Right lung (tissue), 5 donors: ENCODE results near the gene ATAD3B. TPM values are rescaled to one million over a fixed set of nuclear protein-coding genes. Genes with fewer than 3 reads are reported as not detected.

Source experiments
- polyA plus RNA-seq, 5 donors: library from polyadenylated mRNA; unstranded; fragments of 120-200 nt; gene quantifications; one replicate each; pipeline versions ENCODE4 v1.2.1 to v1.2.3, GENCODE V29; 2013; ENCODE audit warnings: inconsistent platforms in 1 of 5, low replicate concordance in 1 of 5; ENCODE audit not compliant: insufficient read length in 5 of 5, insufficient read depth in 1 of 5

The ATAD3B gene
- polyA plus RNA-seq, 5 donors = 13.1 to 23.5 (median 14.8) TPM

Other genes with a start within 250 kb of the ATAD3B start
- 100 to 1,000 TPM in 2 of 5 donors, 10 to 100 TPM in 3; 75.3 to 125 (median 89.3) TPM for gene SDF4, start 239.8 kb upstream of the ATAD3B start, polyA plus RNA-seq
- gene B3GALT6, start 239.5 kb upstream of the ATAD3B start, polyA plus RNA-seq = 10 to 100 TPM; 13.1 to 25.0 (median 14.8) TPM
- gene C1QTNF12, start 225.0 kb upstream of the ATAD3B start, polyA plus RNA-seq = 1 to 10 TPM in 1 of 5 donors, under 1 TPM in 4; 0.41 to 1.7 (median 0.58) TPM
- gene UBE2J2, start 197.9 kb upstream of the ATAD3B start, polyA plus RNA-seq = 10 to 100 TPM; 40.4 to 69.2 (median 49.8) TPM
- 10 to 100 TPM in 1 of 5 donors, 1 to 10 TPM in 4; 3.7 to 11.2 (median 8.6) TPM for gene SCNN1D, start 191.3 kb upstream of the ATAD3B start, polyA plus RNA-seq
- 10 to 100 TPM; 26.3 to 61.2 (median 38.8) TPM for gene ACAP3, start 163.8 kb upstream of the ATAD3B start, polyA plus RNA-seq
- gene PUSL1, start 163.2 kb upstream of the ATAD3B start, polyA plus RNA-seq = 10 to 100 TPM in 1 of 5 donors, 1 to 10 TPM in 4; 4.6 to 12.3 (median 6.4) TPM
- 100 to 1,000 TPM; 102 to 144 (median 126) TPM for gene INTS11, start 147.1 kb upstream of the ATAD3B start, polyA plus RNA-seq
- 10 to 100 TPM in 4 of 5 donors, 1 to 10 TPM in 1; 9.4 to 22.0 (median 12.4) TPM for gene CPTP, start 147.0 kb upstream of the ATAD3B start, polyA plus RNA-seq
- gene TAS1R3, start 140.5 kb upstream of the ATAD3B start, polyA plus RNA-seq = under 1 TPM; 0.24 to 0.88 (median 0.49) TPM
- gene DVL1, start 122.3 kb upstream of the ATAD3B start, polyA plus RNA-seq = 10 to 100 TPM; 19.5 to 51.3 (median 29.9) TPM
- 100 to 1,000 TPM; 108 to 164 (median 155) TPM for gene MXRA8, start 113.2 kb upstream of the ATAD3B start, polyA plus RNA-seq
- 10 to 100 TPM; 36.5 to 88.5 (median 46.3) TPM for gene AURKAIP1, start 96.6 kb upstream of the ATAD3B start, polyA plus RNA-seq
- gene CCNL2, start 72.4 kb upstream of the ATAD3B start, polyA plus RNA-seq = 100 to 1,000 TPM; 256 to 387 (median 327) TPM
- gene MRPL20, start 64.5 kb upstream of the ATAD3B start, polyA plus RNA-seq = 100 to 1,000 TPM in 3 of 5 donors, 10 to 100 TPM in 2; 88.3 to 150 (median 104) TPM
- 10 to 100 TPM; 22.2 to 46.8 (median 35.6) TPM for gene ANKRD65, start 50.5 kb upstream of the ATAD3B start, polyA plus RNA-seq
- 100 to 1,000 TPM in 1 of 5 donors, 10 to 100 TPM in 4; 39.8 to 147 (median 63.9) TPM for gene VWA1, start 36.1 kb upstream of the ATAD3B start, polyA plus RNA-seq
- gene ATAD3C, start 22.1 kb upstream of the ATAD3B start, polyA plus RNA-seq = 1 to 10 TPM; 2.1 to 4.0 (median 3.3) TPM
- 10 to 100 TPM; 13.8 to 31.6 (median 18.3) TPM for gene ATAD3A, start 40.4 kb downstream of the ATAD3B start, polyA plus RNA-seq
- gene TMEM240, start 68.9 kb downstream of the ATAD3B start, polyA plus RNA-seq = 1 to 10 TPM; 3.8 to 8.1 (median 4.5) TPM
- gene SSU72, start 103.1 kb downstream of the ATAD3B start, polyA plus RNA-seq = 10 to 100 TPM; 61.9 to 99.7 (median 71.7) TPM
- 1 to 10 TPM; 1.5 to 3.9 (median 1.7) TPM for gene FNDC10, start 128.4 kb downstream of the ATAD3B start, polyA plus RNA-seq
- gene MIB2, start 143.7 kb downstream of the ATAD3B start, polyA plus RNA-seq = 100 to 1,000 TPM in 1 of 5 donors, 10 to 100 TPM in 4; 33.2 to 126 (median 58.6) TPM
- gene MMP23B, start 160.4 kb downstream of the ATAD3B start, polyA plus RNA-seq = 100 to 1,000 TPM in 1 of 5 donors, 10 to 100 TPM in 4; 28.4 to 125 (median 60.5) TPM
- gene CDK11B, start 187.2 kb downstream of the ATAD3B start, polyA plus RNA-seq = 10 to 100 TPM; 31.8 to 45.6 (median 42.0) TPM
- 10 to 100 TPM; 60.4 to 95.1 (median 90.0) TPM for gene SLC35E2B, start 221.0 kb downstream of the ATAD3B start, polyA plus RNA-seq